ENCODE results near the gene RPS27A. TPM values are rescaled to one million over a fixed set of nuclear protein-coding genes. Genes with fewer than 3 reads are reported as not detected.
A peak's percentile ranks its signal among the peaks of the same experiment; 100 is the strongest.
"Not testable (repeated sequence)": the region's sequence is repeated elsewhere in the genome, so short reads cannot be mapped to it uniquely, and the experiment has no call there.

RPS27A gene
- total RNA-seq, 3 donors from 2014 or later, result 1,531 to 3,365 (median 3,229) TPM

DNA sequence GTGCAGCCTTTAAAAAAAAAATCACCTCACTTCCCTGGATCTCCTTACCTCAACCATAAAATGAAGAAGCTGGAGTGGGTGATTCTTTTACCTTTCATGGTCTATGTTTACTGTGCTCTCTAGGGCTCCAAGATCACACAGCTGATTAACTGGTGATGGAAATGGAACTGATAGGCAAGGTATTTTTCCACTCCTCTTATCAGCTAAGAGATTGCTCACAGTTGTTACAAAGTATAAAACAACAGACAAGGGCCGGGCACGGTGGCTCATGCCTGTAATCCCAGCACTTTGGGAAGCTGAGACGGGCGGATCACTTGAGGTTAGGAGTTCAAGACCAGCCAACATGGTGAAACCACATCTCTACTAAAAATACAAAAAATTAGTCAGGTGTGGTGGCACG is 14.5 kb downstream of the RPS27A start:
- H3K9me3 ChIP-seq, result no peaks in the 10 kb centered on the region
- H3K4me3 ChIP-seq, result no peak overlapping the region
- H3K36me3 ChIP-seq, result peaks cover 7% of the 10 kb centered on the region
- DNase-seq (ENCODE audit: low spot score in 2 of 2), result no peak
- intact Hi-C loops (cut with DNase I; ENCODE audit: low total_unique reads), result no loop called here
- TF ChIP-seq POLR2A (IDR thresholded peaks at IDR 0.05) (no peak), POLR2AphosphoS5 (IDR thresholded peaks at IDR 0.05) (no peak)
- TF ChIP-seq, protein P1, sequence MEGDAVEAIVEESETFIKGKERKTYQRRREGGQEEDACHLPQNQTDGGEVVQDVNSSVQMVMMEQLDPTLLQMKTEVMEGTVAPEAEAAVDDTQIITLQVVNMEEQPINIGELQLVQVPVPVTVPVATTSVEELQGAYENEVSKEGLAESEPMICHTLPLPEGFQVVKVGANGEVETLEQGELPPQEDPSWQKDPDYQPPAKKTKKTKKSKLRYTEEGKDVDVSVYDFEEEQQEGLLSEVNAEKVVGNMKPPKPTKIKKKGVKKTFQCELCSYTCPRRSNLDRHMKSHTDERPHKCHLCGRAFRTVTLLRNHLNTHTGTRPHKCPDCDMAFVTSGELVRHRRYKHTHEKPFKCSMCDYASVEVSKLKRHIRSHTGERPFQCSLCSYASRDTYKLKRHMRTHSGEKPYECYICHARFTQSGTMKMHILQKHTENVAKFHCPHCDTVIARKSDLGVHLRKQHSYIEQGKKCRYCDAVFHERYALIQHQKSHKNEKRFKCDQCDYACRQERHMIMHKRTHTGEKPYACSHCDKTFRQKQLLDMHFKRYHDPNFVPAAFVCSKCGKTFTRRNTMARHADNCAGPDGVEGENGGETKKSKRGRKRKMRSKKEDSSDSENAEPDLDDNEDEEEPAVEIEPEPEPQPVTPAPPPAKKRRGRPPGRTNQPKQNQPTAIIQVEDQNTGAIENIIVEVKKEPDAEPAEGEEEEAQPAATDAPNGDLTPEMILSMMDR (IDR thresholded peaks at IDR 0.05), result no peak
- H3K4me1 ChIP-seq, result no peaks in the 10 kb centered on the region
- no peak overlapping the region for H3K27ac ChIP-seq
- no peaks in the 10 kb centered on the region for H3K27me3 ChIP-seq

DNA sequence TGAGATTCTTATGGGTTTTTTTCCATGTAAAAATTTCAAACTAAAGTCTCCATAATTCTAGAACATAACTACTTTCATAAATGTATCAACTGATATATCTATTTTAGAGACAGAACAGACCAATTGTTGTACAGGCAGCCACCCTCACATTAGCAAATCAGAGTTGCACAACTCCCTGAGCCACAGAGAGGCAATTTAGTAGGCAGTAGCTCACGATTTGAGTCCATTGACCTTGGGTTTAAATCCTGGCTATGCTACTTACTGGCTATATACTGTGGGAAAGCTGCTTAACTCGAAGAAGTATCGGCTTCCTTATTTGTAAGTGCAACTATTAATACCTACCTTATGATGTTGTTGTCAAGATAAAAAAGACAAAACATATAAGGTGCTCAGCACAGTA is 20.3 kb downstream of the RPS27A start:
- Histone ChIP-seq H3K4me1 (no peaks in the 10 kb centered on the region), H3K4me3 (no peak overlapping the region), H3K9me3 (no peaks in the 10 kb centered on the region), H3K27ac (no peak overlapping the region), H3K36me3 (peaks cover 4% of the 10 kb centered on the region), H3K27me3 (no peaks in the 10 kb centered on the region)
- no peak for DNase-seq (ENCODE audit: low spot score in 2 of 2)
- intact Hi-C loops (cut with DNase I; ENCODE audit: low total_unique reads), result no loop called here
- TF ChIP-seq, protein P1 (IDR thresholded peaks at IDR 0.05), result no peak
- TF ChIP-seq POLR2AphosphoS5 (IDR thresholded peaks at IDR 0.05) (no peak), POLR2A (IDR thresholded peaks at IDR 0.05) (no peak)

DNA sequence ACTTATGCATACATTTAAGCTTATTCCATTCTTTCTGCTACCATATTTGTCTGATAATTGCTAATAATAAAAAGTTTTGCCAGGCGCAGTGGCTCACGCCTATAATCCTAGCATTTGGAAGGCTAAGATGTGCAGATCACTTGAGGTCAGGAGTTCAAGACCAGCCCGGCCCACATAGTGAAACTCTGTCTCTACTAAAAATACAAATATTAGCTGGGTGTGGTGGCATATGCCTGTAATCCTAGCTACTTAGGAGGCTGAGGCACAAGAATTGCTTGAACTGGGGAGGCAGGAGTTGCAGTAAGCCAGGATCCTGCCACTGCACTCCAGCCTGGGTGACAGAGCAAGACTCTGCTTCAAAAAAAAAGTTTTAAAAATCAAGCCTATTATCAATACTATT is 27.1 kb downstream of the RPS27A start:
- intact Hi-C loops (cut with DNase I; ENCODE audit: low total_unique reads); H3K27ac ChIP-seq; H3K4me3 ChIP-seq; H3K9me3 ChIP-seq; H3K27me3 ChIP-seq; DNase-seq (ENCODE audit: low spot score in 2 of 2); H3K4me1 ChIP-seq; H3K36me3 ChIP-seq: not testable (repeated sequence)

DNA sequence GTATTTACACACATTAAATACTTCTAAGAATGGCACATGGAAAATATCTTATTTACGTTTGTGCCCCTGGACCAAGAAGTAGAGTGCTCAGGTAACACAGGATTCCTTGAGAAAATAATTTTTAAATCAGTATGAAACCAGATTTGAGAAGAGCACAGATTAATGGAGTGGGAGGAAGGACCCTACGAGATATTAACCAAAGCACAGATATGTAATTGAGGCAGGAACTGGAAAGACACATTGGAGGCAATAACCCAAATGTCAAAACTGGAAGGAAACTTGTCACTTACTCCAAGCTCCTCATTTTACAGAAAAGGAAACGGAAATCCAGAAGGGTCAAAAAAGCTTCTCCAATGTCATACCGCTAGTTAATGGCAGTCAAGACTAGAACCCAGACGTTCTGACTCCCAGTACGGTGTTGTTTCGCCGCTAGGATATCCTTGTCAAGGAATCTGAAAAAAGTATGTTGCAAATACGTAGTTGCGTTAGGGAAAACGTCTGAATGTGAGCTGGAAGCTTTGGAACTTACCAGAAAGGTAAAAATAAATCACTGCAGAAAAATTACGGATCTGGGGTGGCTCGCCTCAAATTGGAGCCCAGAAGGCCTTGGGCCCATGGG is 35.9 kb downstream of the RPS27A start:
- intact Hi-C loops (cut with DNase I; ENCODE audit: low total_unique reads), result no loop called here

DNA sequence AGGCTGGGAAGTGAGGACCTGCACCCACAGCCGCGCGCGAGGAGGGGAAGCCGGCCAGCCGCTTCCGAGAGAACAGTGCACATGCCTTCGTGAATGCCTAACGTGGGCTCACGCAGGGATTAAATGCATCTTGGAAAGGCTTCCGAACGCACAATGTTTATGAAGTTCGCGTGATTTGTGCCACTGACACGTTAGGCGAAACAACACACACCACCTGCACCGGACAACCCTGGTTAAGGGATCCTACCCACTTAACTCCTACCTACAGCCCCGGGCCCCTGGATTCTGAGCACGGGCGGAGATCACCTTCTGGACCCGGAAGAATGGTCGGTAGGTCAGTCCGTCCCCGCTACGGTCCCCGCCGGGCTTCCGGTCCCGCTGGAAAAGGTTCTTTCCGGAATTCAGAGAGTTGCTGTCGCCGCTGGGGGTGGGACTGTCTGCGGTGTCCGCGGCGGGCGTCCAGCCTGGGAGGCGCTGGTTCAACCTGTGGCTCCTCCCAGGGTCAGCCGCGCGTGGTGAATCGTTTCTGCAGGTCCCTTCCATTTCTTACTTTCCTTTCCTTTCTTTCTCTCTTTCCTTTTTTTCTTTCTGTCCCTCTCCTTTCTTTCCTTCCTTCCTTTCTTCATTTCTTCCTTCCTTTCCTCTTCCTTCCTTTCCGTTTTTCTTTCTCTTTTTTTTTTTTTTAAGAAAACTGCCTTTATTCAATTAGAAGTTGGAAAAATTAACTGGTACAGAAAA is 36.6 kb downstream of the RPS27A start, which contains the start of gene MTIF2:
Gene MTIF2, minus strand, starts transcription at position 325 of the 738 bp plus-strand sequence. CDS start 5,373 bp downstream, outside the sequence.
- Histone ChIP-seq H3K36me3 (no peaks in the 10 kb centered on the region), H3K27me3 (no peaks in the 10 kb centered on the region), H3K4me3 (peak within 1 kb of the TSS; percentile 51 to 72 (median 66)), H3K4me1 (no peaks in the 10 kb centered on the region), H3K27ac (peak within 1 kb of the TSS; percentile 81 to 82), H3K9me3 (no peaks in the 10 kb centered on the region)
- no peak for TF ChIP-seq POLR2A (IDR thresholded peaks at IDR 0.05)
- peak; percentile 70 to 87 (median 84) for TF ChIP-seq POLR2AphosphoS5 (IDR thresholded peaks at IDR 0.05)
- intact Hi-C loops (cut with DNase I; ENCODE audit: low total_unique reads), result no loop called here
- peak; percentile 91 to 96 for DNase-seq (ENCODE audit: low spot score in 2 of 2)

More for the DNA sequence above, 35.9 kb downstream of the RPS27A start:
- DNase-seq (ENCODE audit: low spot score in 2 of 2), result no peak
- Histone ChIP-seq H3K27me3 (no peaks in the 10 kb centered on the region), H3K36me3 (no peaks in the 10 kb centered on the region), H3K4me3 (peak overlapping the region; percentile 51 to 72 (median 66)), H3K9me3 (no peaks in the 10 kb centered on the region), H3K27ac (peak overlapping the region; percentile 81 to 82), H3K4me1 (no peaks in the 10 kb centered on the region)
- TF ChIP-seq POLR2A (IDR thresholded peaks at IDR 0.05) (no peak), POLR2AphosphoS5 (IDR thresholded peaks at IDR 0.05) (no peak)
- TF ChIP-seq, protein P1 (IDR thresholded peaks at IDR 0.05), result no peak

DNA sequence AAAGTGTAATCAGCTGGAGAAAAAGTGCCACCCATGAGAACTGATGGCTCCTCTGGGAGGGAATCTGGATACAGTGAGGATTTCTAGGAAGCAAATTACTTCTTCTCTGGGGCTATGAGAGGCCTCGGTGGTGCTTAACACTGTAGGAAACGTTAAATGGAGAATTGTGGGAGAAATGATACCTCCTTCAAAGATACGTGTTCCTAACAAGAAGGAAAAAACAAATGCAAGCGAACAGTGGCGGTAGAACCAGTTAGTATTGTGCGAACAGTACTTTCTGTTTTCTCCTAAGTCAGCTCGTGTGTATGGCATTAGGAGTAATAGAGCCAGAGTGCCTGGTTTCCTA is 37.1 kb downstream of the RPS27A start:
- Histone ChIP-seq H3K9me3 (no peaks in the 10 kb centered on the region), H3K27me3 (no peaks in the 10 kb centered on the region), H3K36me3 (no peaks in the 10 kb centered on the region), H3K4me1 (no peaks in the 10 kb centered on the region), H3K4me3 (peak overlapping the region; percentile 51 to 72 (median 66)), H3K27ac (peak overlapping the region; percentile 67 to 81)
- DNase-seq (ENCODE audit: low spot score in 2 of 2), result no peak
- no peak for TF ChIP-seq POLR2A (IDR thresholded peaks at IDR 0.05)
- TF ChIP-seq, protein P1 (IDR thresholded peaks at IDR 0.05), result no peak
- no peak for TF ChIP-seq POLR2AphosphoS5 (IDR thresholded peaks at IDR 0.05)
- intact Hi-C loops (cut with DNase I; ENCODE audit: low total_unique reads), result no loop called here

DNA sequence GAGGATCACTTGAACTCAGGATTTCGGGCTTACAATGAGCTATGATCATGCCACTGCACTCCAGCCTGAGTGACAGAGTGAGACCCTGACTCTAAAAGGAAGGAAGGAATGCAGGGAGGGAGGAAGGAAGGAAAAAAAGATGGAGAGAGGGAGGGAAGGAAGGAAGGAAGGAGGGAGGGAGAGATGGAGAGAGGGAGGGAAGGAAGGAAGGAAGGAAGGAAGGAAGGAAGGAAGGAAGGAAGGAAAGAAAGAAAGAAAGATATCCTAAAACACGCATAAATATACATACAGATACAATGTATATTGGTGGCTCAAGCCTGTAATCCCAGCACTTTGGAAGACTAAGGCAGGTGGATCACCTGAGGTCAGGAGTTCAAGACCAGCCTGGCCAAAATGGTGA is 41.9 kb downstream of the RPS27A start:
- H3K4me1 ChIP-seq; H3K9me3 ChIP-seq; H3K4me3 ChIP-seq; H3K27me3 ChIP-seq; H3K36me3 ChIP-seq; H3K27ac ChIP-seq; DNase-seq (ENCODE audit: low spot score in 2 of 2); intact Hi-C loops (cut with DNase I; ENCODE audit: low total_unique reads): not testable (repeated sequence)
